Ectodermal cell (in vitro differentiated cells): Measurements from ENCODE around the gene C1QTNF5.

Experiments
- H3K27ac ChIP-seq: 2 replicates; pipeline ENCODE4 v1.7.0; 2013; ENCODE audit warnings: mild to moderate bottlenecking, low read depth, low read length; ENCODE audit not compliant: insufficient read depth, poor library complexity, severe bottlenecking
- H3K27me3 ChIP-seq: 2 replicates; pipeline ENCODE4 v1.7.0; 2013; ENCODE audit warnings: mild to moderate bottlenecking, low read length; ENCODE audit not compliant: insufficient read depth, control insufficient read depth, poor library complexity, severe bottlenecking
- H3K36me3 ChIP-seq: one replicate; pipeline ENCODE4 v1.7.0; 2013; ENCODE audit warnings: low read length; ENCODE audit not compliant: control insufficient read depth, insufficient read depth
- H3K4me1 ChIP-seq: one replicate; pipeline ENCODE4 v1.7.0; 2013; ENCODE audit warnings: low read length; ENCODE audit not compliant: control insufficient read depth, insufficient read depth
- H3K4me3 ChIP-seq: 2 replicates; pipeline ENCODE4 v1.7.0; 2013; ENCODE audit warnings: low read depth, low read length, control low read depth; ENCODE audit not compliant: insufficient read depth
- H3K9me3 ChIP-seq: 2 replicates; pipeline ENCODE4 v1.7.0; 2013; ENCODE audit warnings: mild to moderate bottlenecking, low read length, moderate library complexity; ENCODE audit not compliant: control insufficient read depth
- WGBS, 2 experiments: methylation state at CpG; one replicate each; pipeline ENCODE4 v1.1.7; 2013; ENCODE audit warnings: missing lambda C conversion rate in 2 of 2; 5-methylcytosine and 5-hydroxymethylcytosine counted together

Gene C1QTNF5

GRCh38 chr11:119356349-119357031 lies 15.8 kb upstream of the C1QTNF5 start:
- 2% methylated on average over 54 of the region's 54 CpGs for WGBS, 2 experiments
- no peak overlapping the region for H3K27ac ChIP-seq
- peak overlapping the region; percentile 38 for H3K4me3 ChIP-seq

GRCh38 chr11:119355091-119355843 lies 14.6 kb upstream of the C1QTNF5 start:
- Histone ChIP-seq H3K36me3 (peaks cover 5% of the 10 kb centered on the region), H3K4me1 (peaks cover 11% of the 10 kb centered on the region), H3K27me3 (peaks cover 5% of the 10 kb centered on the region), H3K9me3 (no peaks in the 10 kb centered on the region), H3K4me3 (no peak overlapping the region), H3K27ac (no peak overlapping the region)
- WGBS, 2 experiments: 60 to 62% methylated on average over 9 of the region's 9 CpGs

More at GRCh38 chr11:119356349-119357031, 15.8 kb upstream of the C1QTNF5 start:
- peaks cover 5% of the 10 kb centered on the region for H3K27me3 ChIP-seq
- H3K36me3 ChIP-seq: peaks cover 5% of the 10 kb centered on the region
- H3K4me1 ChIP-seq: peaks cover 20% of the 10 kb centered on the region
- H3K9me3 ChIP-seq: no peaks in the 10 kb centered on the region

- Histone ChIP-seq H3K36me3 (no peaks in the 10 kb centered on the region), H3K27me3 (peaks cover 5% of the 10 kb centered on the region), H3K27ac (no peak overlapping the region), H3K4me1 (peaks cover 11% of the 10 kb centered on the region), H3K4me3 (no peak overlapping the region), H3K9me3 (no peaks in the 10 kb centered on the region)
- 40 to 45% methylated on average over 4 of the region's 4 CpGs for WGBS, 2 experiments
These were observed 12.2 kb upstream of the C1QTNF5 start for GRCh38 chr11:119352857-119353260.

- WGBS, 2 experiments: no CpG with 5 or more reads among the region's 2 CpGs
- H3K27ac ChIP-seq: no peak overlapping the region
- peaks cover 16% of the 10 kb centered on the region for H3K4me1 ChIP-seq
- H3K27me3 ChIP-seq: peaks cover 5% of the 10 kb centered on the region
- no peaks in the 10 kb centered on the region for H3K36me3 ChIP-seq
- H3K9me3 ChIP-seq: no peaks in the 10 kb centered on the region
- H3K4me3 ChIP-seq: no peak overlapping the region
These were observed 10.5 kb upstream of the C1QTNF5 start for GRCh38 chr11:119351232-119351631.

GRCh38 chr11:119350302-119350701 lies 9.6 kb upstream of the C1QTNF5 start:
- Histone ChIP-seq H3K4me3 (no peak overlapping the region), H3K9me3 (no peaks in the 10 kb centered on the region), H3K27ac (no peak overlapping the region), H3K27me3 (no peaks in the 10 kb centered on the region), H3K36me3 (no peaks in the 10 kb centered on the region), H3K4me1 (peaks cover 7% of the 10 kb centered on the region)
- WGBS, 2 experiments: 86 to 89% methylated on average over 6 of the region's 6 CpGs

GRCh38 chr11:119347940-119348605 lies 7.4 kb upstream of the C1QTNF5 start:
- Histone ChIP-seq H3K36me3 (no peaks in the 10 kb centered on the region), H3K9me3 (no peaks in the 10 kb centered on the region), H3K4me1 (peaks cover 5% of the 10 kb centered on the region), H3K27me3 (no peaks in the 10 kb centered on the region), H3K4me3 (no peak overlapping the region), H3K27ac (no peak overlapping the region)
- WGBS, 2 experiments: 88 to 90% methylated on average over 16 of the region's 16 CpGs

- Histone ChIP-seq H3K9me3 (no peaks in the 10 kb centered on the region), H3K27me3 (peaks cover 4% of the 10 kb centered on the region), H3K36me3 (no peaks in the 10 kb centered on the region), H3K4me3 (no peak overlapping the region), H3K4me1 (peaks cover 5% of the 10 kb centered on the region), H3K27ac (no peak overlapping the region)
- 79 to 92% methylated on average over 2 of the region's 2 CpGs for WGBS, 2 experiments
These were observed 6.6 kb upstream of the C1QTNF5 start for GRCh38 chr11:119347242-119347641.

- WGBS, 2 experiments: 76 to 78% methylated on average over 6 of the region's 6 CpGs
- H3K27ac ChIP-seq: no peak within 1 kb of the TSS
- peaks cover 10% of the 10 kb centered on the region for H3K27me3 ChIP-seq
- H3K4me1 ChIP-seq: peaks cover 8% of the 10 kb centered on the region
- H3K9me3 ChIP-seq: no peaks in the 10 kb centered on the region
- H3K4me3 ChIP-seq: no peak within 1 kb of the TSS
- no peaks in the 10 kb centered on the region for H3K36me3 ChIP-seq
These were observed 5.9 kb upstream of the C1QTNF5 start, which contains the start of gene MFRP for GRCh38 chr11:119346605-119347004. Gene MFRP (minus strand): TSS chr11:119346705. CDS start chr11:119346513, 192 bp downstream.

- H3K4me1 ChIP-seq: peaks cover 17% of the 10 kb centered on the region
- WGBS, 2 experiments: 90 to 94% methylated on average over 12 of the region's 12 CpGs
- H3K36me3 ChIP-seq: no peaks in the 10 kb centered on the region
- no peak overlapping the region for H3K4me3 ChIP-seq
- H3K9me3 ChIP-seq: no peaks in the 10 kb centered on the region
- no peak overlapping the region for H3K27ac ChIP-seq
- peaks cover 20% of the 10 kb centered on the region for H3K27me3 ChIP-seq
These were observed 5.0 kb upstream of the C1QTNF5 start for GRCh38 chr11:119345685-119346084.
